Endometrial microvascular endothelial cells (primary cell): ENCODE results near the gene NIFK. TPM values are rescaled to one million over a fixed set of nuclear protein-coding genes. Genes with fewer than 3 reads are reported as not detected.
"Not testable (repeated sequence)": the region's sequence is repeated elsewhere in the genome, so short reads cannot be mapped to it uniquely, and the experiment has no call there.

Experiments used
- in situ Hi-C: cut with HindIII; loops from 2 replicates; pipeline ENCODE4 v1.10.0; 2017; ENCODE audit warnings: low sequenced_read_pairs, low pct_unique_long_range_greater_than_20kb; ENCODE audit errors: inconsistent ontology term
- total RNA-seq: library from RNA; depleted of rRNA; stranded (reverse); fragments of >200 nt; gene quantifications from one replicate; pipeline ENCODE4 v1.2.3, GENCODE V29; 2015; ENCODE audit errors: inconsistent ontology term

The NIFK gene
- total RNA-seq, 1 donor from 2014 or later: 48.6 TPM

DNA sequence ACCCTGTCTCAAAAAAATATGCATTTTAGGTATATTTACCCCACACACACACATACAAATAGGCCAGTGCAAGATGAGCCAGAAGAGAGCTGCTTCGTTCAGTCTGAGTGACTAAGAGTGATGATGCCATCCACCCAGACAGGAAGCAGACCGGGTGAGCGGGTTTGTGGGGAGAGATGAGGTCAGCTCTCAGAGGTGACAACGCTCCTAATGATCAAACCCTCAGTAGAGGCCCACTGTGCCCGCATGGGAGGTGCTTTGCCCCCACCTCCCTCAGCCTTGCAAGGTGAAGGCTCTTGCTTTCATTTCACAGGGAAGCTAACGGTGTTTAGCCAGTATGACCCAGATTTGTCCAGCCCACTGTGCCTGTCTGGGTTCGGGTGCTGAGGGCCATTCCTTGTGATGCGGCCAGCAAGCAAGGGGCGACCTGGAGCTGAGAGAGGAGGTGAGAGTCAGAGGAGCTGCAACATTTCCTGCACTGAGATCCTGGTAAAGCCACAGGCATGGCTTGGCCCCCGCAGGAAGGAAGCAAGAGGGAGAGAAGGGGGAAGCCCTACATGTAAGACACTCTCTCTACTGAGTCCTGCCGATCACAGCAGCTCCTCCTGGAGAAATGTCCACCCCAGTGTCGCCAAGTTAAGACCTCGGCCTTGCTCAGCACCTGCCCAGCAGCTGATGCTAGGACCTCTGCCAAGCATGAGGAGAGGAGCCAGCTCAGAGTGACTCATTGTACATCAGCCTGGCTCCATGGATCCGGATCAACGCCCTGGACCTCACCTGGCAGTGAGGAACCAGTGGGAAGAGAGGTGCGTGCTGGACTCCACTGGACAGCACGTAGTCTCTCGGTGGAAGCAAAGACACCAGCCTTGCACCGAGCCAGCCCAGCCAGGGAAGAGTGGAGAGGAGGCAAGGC, 37.0 kb downstream of the NIFK start:
- in situ Hi-C loops: no loop called here

- in situ Hi-C loops: no loop called here
These were observed 38.3 kb downstream of the NIFK start for GRCh38 chr2:121698318-121698930.

GRCh38 chr2:121697108-121697631, 39.5 kb downstream of the NIFK start:
- in situ Hi-C loops: no loop called here

DNA sequence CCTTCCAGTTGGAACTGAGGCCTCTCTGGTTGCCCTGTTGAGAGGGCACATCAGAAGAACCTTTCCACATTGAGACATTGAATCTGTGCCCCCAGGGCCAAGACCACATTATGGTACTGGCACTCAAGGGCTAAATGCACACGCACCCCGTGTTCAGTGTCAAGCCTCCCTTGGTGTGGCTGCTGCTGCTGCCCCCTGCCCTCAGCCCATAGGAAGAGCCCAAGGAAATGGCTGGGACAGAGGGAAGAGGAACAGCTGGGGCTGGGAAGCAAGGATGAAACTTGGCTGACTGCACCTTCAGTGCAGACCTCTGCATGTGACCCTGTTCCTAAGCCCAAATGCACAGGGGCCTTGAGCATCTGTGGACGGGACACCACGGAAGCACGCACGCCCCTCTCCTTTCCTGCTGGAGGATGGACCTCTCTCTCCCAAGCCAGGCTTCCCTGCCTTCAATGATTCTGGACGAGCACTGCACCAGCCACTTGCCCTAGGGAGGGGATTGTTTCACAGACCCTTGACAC, 40.2 kb downstream of the NIFK start:
- in situ Hi-C loops: no loop called here

DNA sequence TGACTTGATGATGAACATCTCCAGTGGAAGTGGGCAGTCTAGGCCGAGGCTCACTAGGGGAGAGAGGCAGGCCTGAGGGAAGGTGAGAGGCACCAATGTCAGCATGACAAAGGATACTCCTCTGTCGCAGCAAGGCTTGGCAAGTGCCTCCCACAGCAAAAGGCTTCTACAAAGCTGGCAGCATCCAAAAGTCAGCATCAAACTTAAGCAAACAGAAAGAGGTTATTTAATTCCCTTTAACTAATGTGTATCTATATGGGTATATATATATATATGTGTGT, 41.6 kb downstream of the NIFK start:
- in situ Hi-C loops: no loop called here

DNA sequence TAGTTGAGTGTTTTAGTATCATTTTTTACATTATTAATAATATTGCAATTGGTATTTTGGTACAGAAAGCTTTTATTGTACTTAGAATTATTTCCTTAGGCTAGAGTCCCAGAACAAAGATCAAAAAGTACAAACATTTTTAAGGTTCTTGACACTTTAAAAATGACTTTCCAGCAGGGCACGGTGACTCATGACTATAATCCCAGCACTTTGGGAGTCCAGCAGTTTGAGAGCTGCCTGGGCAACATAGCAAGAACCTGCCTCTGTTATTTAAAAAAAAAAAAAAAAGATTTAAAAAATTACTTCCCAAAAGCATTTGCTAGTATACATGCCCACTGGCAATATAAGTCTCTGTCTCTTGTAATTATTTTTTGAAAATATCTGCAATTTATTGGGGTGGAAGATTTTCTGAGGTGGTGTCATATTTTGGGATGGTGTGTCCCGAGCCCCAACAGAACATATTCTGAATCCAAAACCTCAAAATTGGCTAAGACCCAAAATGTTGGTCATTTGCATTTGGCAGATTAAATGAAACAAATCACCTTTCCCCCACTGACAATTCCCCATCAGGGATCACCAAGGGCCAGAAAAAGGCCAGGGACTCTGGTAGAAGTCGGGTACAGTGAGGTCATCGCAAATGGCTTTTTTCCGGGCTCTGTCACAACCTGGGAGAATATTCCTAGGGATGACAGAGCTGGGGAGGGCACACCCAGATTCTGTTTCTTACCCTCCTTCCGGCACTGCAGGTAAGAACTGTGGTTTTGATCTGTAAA, 42.1 kb downstream of the NIFK start:
- in situ Hi-C loops: no loop called here

DNA sequence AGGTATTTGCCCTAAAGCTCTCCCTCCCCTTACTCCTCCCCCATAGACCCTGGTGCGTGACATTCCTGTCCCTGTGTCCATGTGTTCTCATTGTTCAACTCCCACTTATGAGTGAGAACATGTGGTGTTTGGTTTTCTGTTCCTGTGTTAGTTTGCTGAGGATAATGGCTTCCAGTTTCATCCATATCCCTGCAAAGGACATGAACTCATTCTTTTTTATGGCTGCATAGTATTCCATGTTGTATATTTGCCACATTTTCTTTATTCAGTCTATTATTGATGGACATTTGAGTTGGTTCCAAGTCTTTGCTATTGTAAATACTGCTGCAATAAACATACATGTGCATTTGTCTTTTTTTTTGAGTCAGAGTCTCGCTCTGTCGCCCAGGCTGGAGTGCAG, 46.1 kb downstream of the NIFK start:
- in situ Hi-C loops: not testable (repeated sequence)

- in situ Hi-C loops: no loop called here
These were observed 46.6 kb downstream of the NIFK start for GRCh38 chr2:121690095-121690494.

DNA sequence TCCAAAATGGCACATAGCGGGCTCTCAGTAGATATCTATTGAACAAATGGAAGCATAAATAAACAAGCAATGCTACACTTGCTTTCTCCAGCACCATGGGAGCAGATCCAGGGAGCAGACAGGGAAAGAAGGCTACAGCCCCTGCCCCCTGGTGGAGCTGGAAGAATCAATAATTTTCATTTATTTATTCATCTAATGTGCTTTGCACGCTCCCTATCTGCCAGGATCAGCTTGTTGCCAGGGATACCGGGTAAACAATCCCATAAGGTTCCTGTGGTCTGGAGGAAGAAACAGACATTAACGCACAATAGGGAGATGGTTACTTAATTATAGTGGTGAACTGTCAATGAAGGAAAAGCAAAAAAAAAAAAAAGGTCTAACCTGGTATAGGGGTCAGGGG, 47.3 kb downstream of the NIFK start:
- in situ Hi-C loops: no loop called here

DNA sequence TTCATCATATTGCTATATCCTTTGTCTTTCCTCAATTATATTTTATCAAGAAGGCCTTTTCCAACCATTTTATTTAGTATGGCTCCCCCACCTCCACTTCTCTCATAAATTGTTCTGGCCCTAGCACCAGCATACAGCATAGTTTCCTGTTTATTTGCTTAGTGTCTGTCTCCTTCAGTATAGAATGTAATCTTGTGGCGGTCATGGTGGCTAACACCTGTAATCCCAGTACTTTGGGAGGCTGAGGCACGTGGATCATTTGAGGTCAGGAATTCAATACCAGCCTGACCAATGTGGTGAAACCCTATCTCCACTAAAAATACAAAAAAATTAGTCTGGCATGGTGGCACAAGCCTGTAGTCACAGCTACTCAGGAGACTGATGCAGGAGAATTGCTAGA, 47.9 kb downstream of the NIFK start:
- in situ Hi-C loops: no loop called here

DNA sequence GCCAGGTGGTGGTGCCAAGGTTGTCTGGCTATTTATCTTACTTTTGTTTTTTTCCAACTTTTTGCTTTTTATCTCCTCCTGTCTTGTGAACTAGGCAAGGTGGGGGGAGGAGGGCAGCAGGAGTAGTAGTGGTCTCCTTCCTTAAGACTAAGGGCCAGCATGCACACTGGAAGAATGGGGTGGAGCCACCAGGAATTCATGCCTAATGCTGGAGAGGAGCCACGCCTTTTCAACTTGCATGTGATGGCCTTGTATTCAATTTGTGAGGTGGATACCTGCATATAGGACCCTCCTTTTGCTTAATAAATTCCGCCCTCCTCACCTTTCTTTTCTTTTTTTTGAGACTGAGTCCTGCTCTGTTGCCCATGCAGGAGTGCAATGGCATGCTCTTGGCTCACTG, 49.8 kb downstream of the NIFK start:
- in situ Hi-C loops: no loop called here

DNA sequence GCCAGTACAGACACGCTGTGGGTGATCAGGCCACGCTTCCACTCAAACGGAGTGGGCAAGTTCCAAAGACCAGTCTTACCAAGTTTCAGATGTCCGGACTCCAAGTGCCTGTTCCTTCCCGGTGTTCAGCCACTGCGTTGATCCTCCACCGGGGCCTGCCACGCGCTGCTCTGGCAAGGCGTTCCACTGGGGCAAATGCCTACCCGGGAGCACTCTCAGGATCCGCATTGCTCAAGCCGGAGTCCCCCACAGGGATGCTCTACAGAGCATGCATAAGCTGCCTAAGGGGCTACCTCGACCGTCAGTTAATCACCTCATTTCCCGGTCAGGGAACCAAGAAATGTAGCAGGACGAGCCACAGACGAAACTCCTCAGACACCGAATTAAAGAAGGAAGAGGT, 50.5 kb downstream of the NIFK start:
- in situ Hi-C loops: no loop called here

DNA sequence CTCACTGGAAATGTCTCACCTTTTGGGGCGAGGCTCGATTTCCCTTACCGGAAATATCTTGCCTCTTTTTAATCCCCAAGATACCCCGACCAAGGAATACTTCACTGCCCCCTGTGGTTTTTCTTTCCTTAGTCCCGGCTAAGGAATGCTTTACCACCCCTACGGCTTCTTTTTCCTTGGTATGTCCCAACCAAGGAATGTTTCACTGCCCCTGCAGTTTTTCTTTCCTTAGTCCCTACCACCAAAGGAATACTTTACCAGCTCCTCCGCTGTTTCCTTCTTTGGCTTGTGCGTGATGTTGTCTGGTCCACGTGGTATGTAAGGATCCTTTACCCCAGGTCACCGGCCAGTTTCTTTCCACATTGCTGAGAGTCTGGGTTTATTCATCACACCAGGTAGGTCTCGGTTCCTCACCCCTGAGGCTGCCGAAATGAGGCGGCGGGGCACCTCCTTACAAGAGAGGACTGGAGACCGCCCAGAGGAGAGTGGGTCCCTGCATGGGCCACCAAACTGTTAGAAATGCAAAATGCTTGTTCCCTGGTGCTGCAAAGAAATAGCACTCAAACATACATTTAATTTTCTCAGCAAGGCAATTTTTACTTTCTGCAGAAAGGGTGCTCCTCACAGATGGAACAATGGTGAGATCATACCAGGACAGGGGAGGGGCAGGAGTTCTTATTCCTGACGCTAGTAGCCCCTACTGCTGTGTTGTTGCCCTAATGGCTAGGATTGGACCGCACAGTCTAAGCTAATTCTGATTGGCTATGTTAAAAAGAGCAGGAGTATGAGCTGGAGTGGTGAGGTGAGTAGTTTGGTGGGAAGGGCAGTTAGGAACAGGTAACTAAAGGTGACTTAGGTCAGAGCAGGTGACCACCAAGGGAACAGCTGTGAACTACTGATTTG, 54.0 kb downstream of the NIFK start:
- in situ Hi-C loops: no loop called here

GRCh38 chr2:121677855-121678254, 58.8 kb downstream of the NIFK start:
- in situ Hi-C loops: no loop called here

Other genes starting within 250 kb of the NIFK start
- gene RNU4ATAC, start 206.0 kb downstream of the NIFK start, total RNA-seq: not detected
- gene CLASP1, start 87.4 kb downstream of the NIFK start, total RNA-seq: 51.7 TPM
- gene TSN, start 18.8 kb upstream of the NIFK start, total RNA-seq: 77.9 TPM